Activated T-helper 2 cell treated with anti-CD3 and anti-CD28 coated beads, Interferon-gamma antibody, Interleukin-2, Interleukin-4, amounts not matched to agents 10 μg/mL and 5 μg/mL and 100 μg/mL, durations not matched to agents 14 hours and 24 hours and 36 hours (primary cell): ENCODE measurements around the gene GSTO2. TPM values are rescaled to one million over a fixed set of nuclear protein-coding genes. Genes with fewer than 3 reads are reported as not detected.

Experiments used
- DNase-seq: peaks from one replicate; pipeline ENCODE4 v3.0.0; 2021; ENCODE audit warnings: low spot score
- H3K27ac Mint-ChIP-seq: one replicate; pipeline ENCODE4 v1.8.0; 2021; ENCODE audit warnings: mixed read lengths
- H3K27me3 Mint-ChIP-seq: one replicate; pipeline ENCODE4 v1.8.0; 2021; ENCODE audit warnings: low read depth, mixed read lengths
- H3K36me3 Mint-ChIP-seq: one replicate; pipeline ENCODE4 v1.8.0; 2021; ENCODE audit warnings: low read depth, mixed read lengths
- H3K4me1 Mint-ChIP-seq: one replicate; pipeline ENCODE4 v1.8.0; 2021; ENCODE audit warnings: low read depth, mixed read lengths
- H3K4me3 Mint-ChIP-seq: one replicate; pipeline ENCODE4 v1.8.0; 2021; ENCODE audit warnings: low read depth, mild to moderate bottlenecking, moderate library complexity, mixed read lengths
- H3K9me3 Mint-ChIP-seq: one replicate; pipeline ENCODE4 v1.8.0; 2021; ENCODE audit warnings: mixed read lengths
- intact Hi-C: fragments of 100-400 bp; cut with micrococcal nuclease; formaldehyde crosslinking; loops from one replicate; pipeline ENCODE4 v1.15.1; 2023
- total RNA-seq: library from RNA; stranded (reverse); gene quantifications from 2 replicates; pipeline ENCODE4 v1.2.3, GENCODE V29; 2022

GSTO2 gene
- total RNA-seq, 1 donor from 2014 or later, result 0.57 TPM

DNA sequence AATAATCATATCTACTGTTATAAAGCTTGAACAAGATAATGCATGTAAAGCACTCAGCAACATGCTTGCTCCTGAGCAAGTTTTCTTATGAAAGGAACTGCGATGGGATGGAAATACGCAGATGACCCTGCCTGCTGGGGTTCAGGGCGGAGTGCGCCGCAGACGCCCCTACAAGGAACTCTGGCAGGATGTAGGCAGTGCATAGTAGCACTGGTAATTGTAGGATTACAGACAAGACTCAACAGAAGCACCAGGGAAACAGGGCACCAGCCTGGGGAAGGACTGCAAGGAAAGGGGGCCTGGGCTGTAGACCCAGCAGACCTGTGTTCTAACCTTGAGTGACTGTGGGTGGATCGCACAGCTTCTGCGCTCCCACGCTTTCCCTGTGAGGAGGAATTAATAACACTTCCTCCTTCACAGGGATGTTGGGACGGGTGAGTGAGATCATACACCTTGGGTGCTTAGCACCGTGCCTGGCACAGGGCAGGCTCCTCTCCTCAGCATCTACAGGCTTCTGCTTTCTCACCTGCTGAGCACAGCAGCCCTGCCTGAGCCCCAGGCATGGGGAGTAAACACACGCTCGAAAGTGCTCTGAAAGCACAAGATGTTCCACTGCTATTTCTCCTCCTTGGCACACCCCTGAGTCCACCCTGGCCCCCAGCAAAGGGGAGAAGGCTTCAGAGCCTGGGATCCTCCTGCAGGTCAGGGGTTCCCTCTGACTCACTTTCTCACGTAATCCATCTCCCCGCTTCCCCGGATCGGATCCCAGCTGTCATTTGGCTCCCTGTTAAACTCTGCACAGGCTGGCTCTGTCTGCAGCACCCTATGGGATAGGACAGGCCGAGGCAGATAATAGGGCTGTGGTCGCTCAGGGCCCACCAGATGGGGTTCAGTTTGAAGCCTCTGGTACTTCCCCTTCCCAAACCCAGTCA, 50.1 kb downstream of the GSTO2 start:
- Mint-ChIP-seq H3K4me1 (peaks cover 43% of the 10 kb centered on the region), H3K27ac (no peak overlapping the region)
- intact Hi-C loops, result no loop called here

DNA sequence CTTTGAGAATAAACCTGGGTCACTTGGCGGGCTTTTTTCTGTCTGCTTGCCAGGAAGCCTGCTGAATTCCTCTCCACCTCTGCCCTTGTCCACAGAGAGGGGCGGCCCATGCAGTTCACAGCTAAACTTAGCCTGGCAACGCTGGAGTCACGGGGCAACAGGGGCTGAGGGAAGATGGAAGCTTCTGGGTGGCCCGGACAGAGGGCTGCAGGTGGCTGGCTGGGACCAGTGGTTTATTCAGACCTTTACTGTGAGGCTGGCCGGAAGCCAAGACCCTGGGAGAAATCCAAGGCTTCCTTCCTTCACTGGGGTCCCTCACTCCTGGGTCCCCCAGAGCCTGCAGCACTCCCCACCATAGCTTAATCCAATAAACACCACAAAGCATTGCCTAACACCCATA, 52.2 kb downstream of the GSTO2 start:
- Mint-ChIP-seq H3K4me3 (no peak overlapping the region), H3K27ac (no peak overlapping the region), H3K9me3 (no peaks in the 10 kb centered on the region), H3K27me3 (no peaks in the 10 kb centered on the region), H3K36me3 (peaks cover 31% of the 10 kb centered on the region), H3K4me1 (peaks cover 59% of the 10 kb centered on the region)
- intact Hi-C loops, result no loop called here
- no peak for DNase-seq

More for the DNA sequence above, 50.1 kb downstream of the GSTO2 start:
- Mint-ChIP-seq H3K27me3 (no peaks in the 10 kb centered on the region), H3K36me3 (peaks cover 21% of the 10 kb centered on the region), H3K4me3 (no peak overlapping the region), H3K9me3 (no peaks in the 10 kb centered on the region)
- no peak for DNase-seq

DNA sequence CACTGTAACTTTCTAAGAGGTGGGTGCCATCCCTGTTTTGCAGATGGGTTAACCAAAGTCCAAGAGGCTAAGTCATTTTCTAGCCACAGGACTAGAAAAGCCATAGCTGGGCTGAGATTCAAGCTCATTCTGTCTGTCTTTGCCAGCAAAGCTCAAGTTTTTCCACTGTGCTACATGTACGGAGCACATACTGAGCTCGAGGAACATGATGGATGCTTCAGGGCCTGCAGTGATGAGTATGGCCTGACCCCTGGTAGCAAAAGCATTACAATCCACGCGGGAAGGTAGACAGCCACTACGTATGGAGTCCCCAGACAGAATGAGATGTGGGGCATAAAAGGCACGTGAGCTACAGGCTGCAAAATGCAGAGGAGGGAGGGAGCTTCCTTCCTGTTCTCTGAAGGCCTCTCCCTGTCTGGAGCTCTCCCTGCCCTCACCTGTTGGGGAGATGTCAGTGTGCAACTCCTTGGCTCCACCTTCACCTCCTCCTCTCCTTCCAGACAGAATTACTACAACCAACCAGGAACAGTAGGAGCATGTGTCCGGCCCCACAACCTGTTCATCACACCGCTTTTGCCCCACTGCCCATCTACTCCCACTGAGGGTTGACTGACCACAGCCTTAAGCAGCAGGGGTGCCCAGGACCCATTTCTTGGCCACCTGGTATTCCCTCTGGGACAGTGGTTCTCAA, 52.9 kb downstream of the GSTO2 start:
- Mint-ChIP-seq H3K4me1 (peaks cover 65% of the 10 kb centered on the region), H3K27me3 (no peaks in the 10 kb centered on the region), H3K9me3 (no peaks in the 10 kb centered on the region), H3K4me3 (peak overlapping the region; percentile 31), H3K27ac (peak overlapping the region; percentile 46), H3K36me3 (peaks cover 29% of the 10 kb centered on the region)
- no peak for DNase-seq
- intact Hi-C loops, result loop anchor here (2.0 kb wide), 1 partner anchor 15 kb away; no protein-coding TSS in a partner anchor

DNA sequence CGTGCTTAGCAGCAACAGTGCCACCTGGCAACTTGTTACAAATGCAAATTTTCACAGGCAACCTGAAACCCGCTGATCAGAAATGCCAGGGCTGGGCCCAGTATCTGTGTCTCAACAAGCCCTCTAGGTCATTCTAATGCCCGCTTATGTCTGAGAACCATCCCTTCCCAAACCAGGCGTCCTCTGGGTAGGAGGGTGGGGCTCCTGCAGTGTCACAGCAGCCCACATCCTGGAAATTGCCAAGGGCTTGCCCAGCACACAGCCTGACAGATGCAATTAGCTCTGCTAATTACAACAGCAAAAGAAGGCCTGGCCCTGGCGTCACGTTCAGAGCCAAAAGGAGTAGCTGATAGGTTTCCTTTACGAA, 53.4 kb downstream of the GSTO2 start:
- H3K4me1 Mint-ChIP-seq, result peaks cover 70% of the 10 kb centered on the region
- H3K36me3 Mint-ChIP-seq, result peaks cover 29% of the 10 kb centered on the region
- intact Hi-C loops, result loop anchor here (2.0 kb wide), 1 partner anchor 14 kb away; no protein-coding TSS in a partner anchor
- H3K4me3 Mint-ChIP-seq, result peak overlapping the region; percentile 31
- DNase-seq, result no peak
- H3K9me3 Mint-ChIP-seq, result no peaks in the 10 kb centered on the region
- H3K27ac Mint-ChIP-seq, result peak overlapping the region; percentile 46
- H3K27me3 Mint-ChIP-seq, result no peaks in the 10 kb centered on the region

DNA sequence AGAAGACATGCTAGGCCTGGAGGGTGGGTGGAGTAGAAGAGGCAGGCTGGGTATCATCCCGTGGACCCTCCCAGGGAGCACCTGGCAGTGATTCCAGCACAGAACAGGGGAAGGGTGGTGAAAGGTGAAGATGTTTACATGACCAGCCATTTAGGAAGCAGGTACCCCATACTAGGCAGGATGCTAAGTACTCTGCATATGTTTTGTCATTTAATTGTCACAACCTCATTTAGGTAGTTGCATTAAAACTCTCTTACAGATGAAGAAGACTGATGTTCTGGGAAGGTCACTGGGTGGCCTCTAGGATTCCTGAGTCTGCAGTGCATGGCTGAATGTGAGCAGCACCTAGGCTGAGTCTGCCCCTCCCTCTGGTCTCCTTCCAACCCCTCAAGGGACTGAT, 54.1 kb downstream of the GSTO2 start:
- no peak for DNase-seq
- Mint-ChIP-seq H3K27ac (peak overlapping the region; percentile 46), H3K36me3 (peaks cover 26% of the 10 kb centered on the region), H3K4me3 (peak overlapping the region; percentile 24), H3K9me3 (no peaks in the 10 kb centered on the region), H3K4me1 (peaks cover 72% of the 10 kb centered on the region), H3K27me3 (no peaks in the 10 kb centered on the region)
- intact Hi-C loops, result loop anchor here (2.0 kb wide), 1 partner anchor 14 kb away; no protein-coding TSS in a partner anchor

DNA sequence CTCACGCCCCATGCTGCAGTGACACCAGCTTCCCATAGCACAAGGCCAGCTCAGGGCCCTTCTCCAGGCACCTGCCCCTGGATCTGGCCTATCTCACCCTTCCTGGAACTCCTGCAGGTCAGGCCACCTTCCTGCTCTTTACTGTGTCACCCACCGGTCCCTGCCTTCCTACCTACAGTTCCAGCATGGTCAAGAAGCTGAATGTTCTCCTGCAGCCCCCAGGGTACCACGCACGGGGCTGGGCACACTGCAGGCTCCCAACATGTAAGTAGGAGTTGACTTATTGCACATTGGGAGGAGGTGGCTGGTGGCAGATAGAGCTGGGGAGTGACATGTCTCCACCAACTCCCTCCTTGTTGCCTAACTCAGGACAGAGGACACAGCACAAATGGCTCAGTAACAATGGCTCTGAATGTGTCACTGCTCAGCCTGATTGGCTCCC, 54.8 kb downstream of the GSTO2 start:
- DNase-seq, result no peak
- Mint-ChIP-seq H3K36me3 (peaks cover 25% of the 10 kb centered on the region), H3K4me1 (peaks cover 77% of the 10 kb centered on the region), H3K27ac (peak overlapping the region; percentile 73), H3K27me3 (no peaks in the 10 kb centered on the region), H3K4me3 (peak overlapping the region; percentile 43), H3K9me3 (no peaks in the 10 kb centered on the region)
- intact Hi-C loops, result loop anchor here (2.0 kb wide), 1 partner anchor 13 kb away; no protein-coding TSS in a partner anchor

DNA sequence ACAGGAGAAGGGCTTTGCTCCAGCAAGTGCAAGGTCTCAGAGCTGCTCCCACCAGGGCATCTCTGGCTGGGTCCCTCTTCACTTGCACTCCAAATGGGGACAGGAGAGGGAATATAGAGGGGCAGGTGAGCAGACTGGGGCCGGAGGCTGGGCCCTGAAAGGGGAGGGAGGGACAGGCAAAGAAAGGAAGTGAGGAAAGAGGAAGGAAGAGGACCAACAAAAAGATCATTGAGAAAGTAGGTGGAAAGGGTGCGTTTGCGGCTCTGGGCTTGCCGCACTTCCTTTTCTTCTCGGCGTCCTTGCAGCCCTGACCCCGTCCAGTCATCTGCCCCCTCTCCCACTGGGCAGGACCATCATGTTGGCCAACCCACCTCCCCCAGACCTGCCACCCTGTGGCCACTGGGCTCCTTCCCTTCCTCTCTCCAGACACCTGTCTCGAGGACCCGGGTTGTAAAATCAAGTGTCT, 55.3 kb downstream of the GSTO2 start:
- Mint-ChIP-seq H3K9me3 (no peaks in the 10 kb centered on the region), H3K27me3 (no peaks in the 10 kb centered on the region), H3K4me3 (peak overlapping the region; percentile 31), H3K36me3 (peaks cover 25% of the 10 kb centered on the region), H3K27ac (peak overlapping the region; percentile 73), H3K4me1 (peaks cover 77% of the 10 kb centered on the region)
- no peak for DNase-seq
- intact Hi-C loops, result no loop called here

DNA sequence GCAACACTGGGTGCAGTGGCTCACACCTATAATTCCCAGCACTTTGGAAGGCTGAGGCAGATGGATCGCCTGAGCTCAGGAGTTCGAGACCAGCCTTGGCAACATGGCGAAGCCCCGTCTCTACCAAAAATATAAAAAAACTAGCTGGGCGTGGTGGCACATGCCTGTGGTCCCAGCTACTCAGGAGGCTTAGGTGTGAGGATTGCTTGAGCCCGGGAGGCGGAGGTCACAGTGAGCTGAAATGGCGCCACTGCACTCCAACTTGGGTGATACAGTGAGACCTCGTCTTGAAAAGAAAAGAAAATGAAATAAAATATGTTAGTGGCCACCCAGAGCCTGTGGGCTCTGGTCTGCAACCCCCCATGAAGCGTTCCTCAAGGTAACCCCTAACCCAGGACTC, 55.9 kb downstream of the GSTO2 start:
- Mint-ChIP-seq H3K9me3 (no peaks in the 10 kb centered on the region), H3K27ac (peak overlapping the region; percentile 73), H3K4me1 (peaks cover 81% of the 10 kb centered on the region), H3K36me3 (peaks cover 25% of the 10 kb centered on the region), H3K27me3 (no peaks in the 10 kb centered on the region), H3K4me3 (peak overlapping the region; percentile 31)
- intact Hi-C loops, result no loop called here
- no peak for DNase-seq

DNA sequence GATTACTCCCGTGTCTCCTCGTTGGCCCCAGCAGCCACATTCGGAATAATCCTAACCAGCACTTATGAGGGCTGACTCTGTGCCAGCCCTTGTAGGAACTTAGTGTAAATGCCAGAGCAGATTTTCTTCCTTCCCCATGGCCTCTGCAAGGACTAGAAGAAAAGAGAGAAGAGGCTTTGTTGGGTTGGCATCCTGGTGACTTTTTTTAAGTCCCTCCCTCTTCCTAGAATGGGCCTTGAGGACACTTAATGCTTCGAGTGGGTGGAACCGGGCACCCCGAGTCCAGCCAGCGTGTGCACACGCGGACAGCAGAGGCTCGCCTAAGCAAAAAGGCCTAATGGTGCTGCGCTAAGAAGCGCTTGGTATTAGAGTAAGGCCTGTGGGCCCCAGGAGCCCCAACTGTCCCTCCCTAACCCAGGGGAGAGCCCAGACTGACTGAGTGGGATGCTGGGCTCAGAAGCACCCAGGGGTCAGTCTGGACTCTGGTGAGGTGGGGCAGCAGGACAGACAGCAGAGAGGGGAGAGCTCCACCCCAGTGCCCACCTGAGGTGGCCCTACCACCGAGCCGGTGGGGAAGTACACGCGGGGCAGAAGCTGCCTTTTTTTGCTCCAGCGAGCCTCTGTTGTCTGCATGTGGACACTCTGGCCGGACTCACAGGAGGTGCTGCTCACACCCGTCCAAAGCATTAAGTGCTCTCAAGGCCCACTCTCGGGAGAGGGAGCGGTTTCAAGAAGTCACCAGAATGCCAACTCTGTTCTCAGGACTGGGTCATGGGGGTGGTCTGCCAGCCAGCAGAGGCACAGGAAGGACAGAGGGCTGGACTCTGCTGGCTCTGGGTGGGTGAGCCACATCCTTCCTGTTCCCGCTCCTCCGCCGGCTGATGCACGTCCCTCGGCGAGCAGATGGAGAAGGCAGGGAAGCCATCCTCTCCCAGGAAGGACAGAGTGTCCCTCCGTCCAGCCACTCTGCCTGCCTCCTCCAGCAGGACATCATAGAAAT, 56.8 kb downstream of the GSTO2 start:
- intact Hi-C loops, result no loop called here
- peak overlapping the region; percentile 44 for H3K4me3 Mint-ChIP-seq
- DNase-seq, result no peak
- H3K9me3 Mint-ChIP-seq, result no peaks in the 10 kb centered on the region
- H3K27me3 Mint-ChIP-seq, result no peaks in the 10 kb centered on the region
- H3K36me3 Mint-ChIP-seq, result peaks cover 26% of the 10 kb centered on the region
- H3K4me1 Mint-ChIP-seq, result peaks cover 84% of the 10 kb centered on the region
- peak overlapping the region; percentile 73 for H3K27ac Mint-ChIP-seq

DNA sequence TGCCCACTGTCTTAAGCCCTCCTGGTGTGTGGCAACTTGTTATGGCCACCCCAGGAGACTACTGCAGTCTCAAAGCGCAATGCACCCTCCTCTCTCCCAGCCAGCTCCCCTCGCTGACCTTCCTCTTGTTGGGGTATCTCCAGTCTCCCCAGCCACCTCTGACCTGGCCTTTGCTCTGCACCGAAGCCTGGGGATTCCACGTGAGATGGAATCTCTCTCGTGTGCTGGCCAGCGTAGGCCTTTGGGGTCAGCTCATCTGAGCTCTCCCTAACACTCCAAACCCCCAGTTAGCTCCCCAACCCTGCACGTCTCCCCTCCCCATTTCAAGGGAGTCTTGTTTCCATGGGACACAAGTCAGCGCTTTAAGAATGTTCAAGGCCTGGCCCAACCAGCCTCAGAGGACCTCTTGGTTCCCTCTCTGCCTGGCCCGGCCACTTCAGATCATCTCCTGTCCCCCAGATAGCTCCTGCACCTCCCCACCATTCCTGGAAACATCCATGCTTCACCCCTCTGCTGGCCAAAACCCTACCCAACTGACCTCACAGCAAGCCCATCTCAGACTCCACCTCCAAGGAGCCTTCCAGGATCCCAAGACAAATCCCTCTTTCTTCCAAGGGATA, 58.1 kb downstream of the GSTO2 start:
- no peak overlapping the region for H3K4me3 Mint-ChIP-seq
- intact Hi-C loops, result no loop called here

DNA sequence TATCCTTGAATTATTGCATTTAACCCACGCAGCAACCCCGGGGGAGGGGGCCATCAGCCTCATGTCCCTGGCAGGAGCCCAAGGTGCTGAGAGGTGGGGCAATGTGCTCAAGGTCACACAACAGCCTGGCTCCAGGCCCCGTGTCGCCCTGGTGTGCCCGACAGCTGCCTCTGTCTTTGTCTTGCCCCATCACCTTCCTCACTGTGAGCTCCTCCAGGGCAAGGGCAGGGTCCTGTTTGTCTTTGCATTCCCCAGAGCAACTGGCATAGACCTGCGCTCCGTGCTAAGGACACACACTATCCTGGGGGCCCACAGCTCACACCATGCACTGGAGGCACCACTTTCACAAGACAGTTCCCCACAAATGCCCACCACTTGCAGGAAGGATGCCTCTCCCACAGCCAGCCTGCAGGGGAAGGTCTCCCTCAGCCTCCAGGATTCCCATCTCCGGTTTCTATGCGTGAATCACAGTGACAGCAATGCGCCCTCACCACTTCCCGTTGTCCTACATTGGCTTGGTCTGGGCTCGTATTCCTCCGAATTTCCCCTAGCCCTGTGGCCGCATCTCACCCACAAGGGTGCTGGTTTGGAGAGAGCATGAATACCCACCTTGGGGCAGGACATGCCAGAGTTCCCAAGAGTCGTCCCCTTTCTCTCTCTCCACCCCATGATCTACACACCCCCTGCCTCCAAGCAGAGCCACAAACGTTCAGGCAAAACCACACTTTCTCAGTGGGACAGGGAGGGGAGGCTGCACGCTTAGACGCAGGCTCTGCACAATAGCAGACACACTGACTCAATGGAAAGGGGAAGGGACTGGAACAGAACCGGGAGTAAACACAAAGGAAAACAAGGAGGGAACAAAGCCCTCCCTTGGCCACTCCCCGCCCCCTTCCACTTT, 59.0 kb downstream of the GSTO2 start:
- no peaks in the 10 kb centered on the region for H3K27me3 Mint-ChIP-seq
- peaks cover 40% of the 10 kb centered on the region for H3K36me3 Mint-ChIP-seq
- no peak for DNase-seq
- H3K9me3 Mint-ChIP-seq, result no peaks in the 10 kb centered on the region
- H3K4me3 Mint-ChIP-seq, result peak overlapping the region; percentile 68
- peak overlapping the region; percentile 90 for H3K27ac Mint-ChIP-seq
- intact Hi-C loops, result loop anchor here (1.0 to 2.0 kb wide), 2 partner anchors 23 to 37 kb away; no protein-coding TSS in a partner anchor
- H3K4me1 Mint-ChIP-seq, result peaks cover 89% of the 10 kb centered on the region

More for the DNA sequence above, 58.1 kb downstream of the GSTO2 start:
- Mint-ChIP-seq H3K4me1 (peaks cover 90% of the 10 kb centered on the region), H3K9me3 (no peaks in the 10 kb centered on the region), H3K36me3 (peaks cover 36% of the 10 kb centered on the region), H3K27ac (peak overlapping the region; percentile 20), H3K27me3 (no peaks in the 10 kb centered on the region)
- DNase-seq, result no peak
